ENCODE data around the gene FHDC1.

FHDC1 gene

GRCh38 chr4:152940461-152940860 lies 4.3 kb downstream of the FHDC1 start:
- DNase-seq (ENCODE audit: low read depth), result no peak
- TF ChIP-seq, protein P1, sequence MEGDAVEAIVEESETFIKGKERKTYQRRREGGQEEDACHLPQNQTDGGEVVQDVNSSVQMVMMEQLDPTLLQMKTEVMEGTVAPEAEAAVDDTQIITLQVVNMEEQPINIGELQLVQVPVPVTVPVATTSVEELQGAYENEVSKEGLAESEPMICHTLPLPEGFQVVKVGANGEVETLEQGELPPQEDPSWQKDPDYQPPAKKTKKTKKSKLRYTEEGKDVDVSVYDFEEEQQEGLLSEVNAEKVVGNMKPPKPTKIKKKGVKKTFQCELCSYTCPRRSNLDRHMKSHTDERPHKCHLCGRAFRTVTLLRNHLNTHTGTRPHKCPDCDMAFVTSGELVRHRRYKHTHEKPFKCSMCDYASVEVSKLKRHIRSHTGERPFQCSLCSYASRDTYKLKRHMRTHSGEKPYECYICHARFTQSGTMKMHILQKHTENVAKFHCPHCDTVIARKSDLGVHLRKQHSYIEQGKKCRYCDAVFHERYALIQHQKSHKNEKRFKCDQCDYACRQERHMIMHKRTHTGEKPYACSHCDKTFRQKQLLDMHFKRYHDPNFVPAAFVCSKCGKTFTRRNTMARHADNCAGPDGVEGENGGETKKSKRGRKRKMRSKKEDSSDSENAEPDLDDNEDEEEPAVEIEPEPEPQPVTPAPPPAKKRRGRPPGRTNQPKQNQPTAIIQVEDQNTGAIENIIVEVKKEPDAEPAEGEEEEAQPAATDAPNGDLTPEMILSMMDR (IDR thresholded peaks at IDR 0.05; ENCODE audit: control insufficient read depth, insufficient read depth, low read depth, low read length, missing control alignments), result no peak
- no peak overlapping the region for H3K4me3 ChIP-seq (ENCODE audit: control insufficient read depth, low read depth, low read length)

GRCh38 chr4:152941411-152941810 lies 5.3 kb downstream of the FHDC1 start:
- DNase-seq (ENCODE audit: low read depth), result no peak
- TF ChIP-seq, protein P1 (IDR thresholded peaks at IDR 0.05; ENCODE audit: control insufficient read depth, insufficient read depth, low read depth, low read length, missing control alignments), result no peak
- no peak overlapping the region for H3K4me3 ChIP-seq (ENCODE audit: control insufficient read depth, low read depth, low read length)

DNA sequence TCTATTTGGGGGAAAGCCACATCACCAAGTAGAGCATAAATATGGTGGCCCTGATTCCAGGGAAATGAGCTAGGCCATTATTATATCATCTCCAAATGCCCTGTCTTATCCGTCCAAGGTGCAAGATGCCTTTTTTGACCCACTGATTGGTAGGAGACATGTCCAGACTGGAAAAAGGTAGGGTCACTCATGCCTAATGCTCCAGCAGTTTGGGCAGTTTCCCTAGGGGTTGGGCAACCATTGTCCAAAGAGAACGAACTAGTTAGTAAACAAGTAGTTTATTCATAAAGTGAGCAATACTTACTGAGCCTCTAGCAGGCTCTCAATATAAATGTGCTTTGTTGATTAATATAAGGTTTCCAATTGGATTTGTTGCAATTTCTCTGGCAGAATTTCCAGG lies 6.2 kb downstream of the FHDC1 start:
- DNase-seq (ENCODE audit: low read depth), result no peak
- no peak overlapping the region for H3K4me3 ChIP-seq (ENCODE audit: control insufficient read depth, low read depth, low read length)
- TF ChIP-seq, protein P1 (IDR thresholded peaks at IDR 0.05; ENCODE audit: control insufficient read depth, insufficient read depth, low read depth, low read length, missing control alignments), result no peak

DNA sequence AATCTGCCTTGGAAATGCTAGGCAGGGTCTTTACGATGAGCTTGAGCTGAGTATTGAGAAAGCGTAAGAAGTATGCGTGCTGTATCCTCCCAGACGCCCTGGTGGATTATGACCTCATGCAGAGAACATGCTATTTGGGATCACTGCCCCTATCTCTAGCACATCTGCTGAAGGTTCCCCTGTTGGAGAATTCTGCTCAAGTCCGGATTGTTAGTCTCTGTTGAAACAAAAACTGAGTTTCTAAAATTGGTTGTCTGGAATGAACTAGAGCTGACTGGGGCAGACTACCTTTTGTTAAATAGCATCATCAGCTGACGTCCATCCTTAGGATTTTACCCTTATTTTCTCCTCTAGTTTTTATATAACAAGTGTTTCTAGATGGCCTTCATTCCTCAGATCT lies 7.5 kb downstream of the FHDC1 start:
- DNase-seq (ENCODE audit: low read depth), result peak; percentile 39
- H3K4me3 ChIP-seq (ENCODE audit: control insufficient read depth, low read depth, low read length), result no peak overlapping the region
- TF ChIP-seq, protein P1 (IDR thresholded peaks at IDR 0.05; ENCODE audit: control insufficient read depth, insufficient read depth, low read depth, low read length, missing control alignments), result no peak

DNA sequence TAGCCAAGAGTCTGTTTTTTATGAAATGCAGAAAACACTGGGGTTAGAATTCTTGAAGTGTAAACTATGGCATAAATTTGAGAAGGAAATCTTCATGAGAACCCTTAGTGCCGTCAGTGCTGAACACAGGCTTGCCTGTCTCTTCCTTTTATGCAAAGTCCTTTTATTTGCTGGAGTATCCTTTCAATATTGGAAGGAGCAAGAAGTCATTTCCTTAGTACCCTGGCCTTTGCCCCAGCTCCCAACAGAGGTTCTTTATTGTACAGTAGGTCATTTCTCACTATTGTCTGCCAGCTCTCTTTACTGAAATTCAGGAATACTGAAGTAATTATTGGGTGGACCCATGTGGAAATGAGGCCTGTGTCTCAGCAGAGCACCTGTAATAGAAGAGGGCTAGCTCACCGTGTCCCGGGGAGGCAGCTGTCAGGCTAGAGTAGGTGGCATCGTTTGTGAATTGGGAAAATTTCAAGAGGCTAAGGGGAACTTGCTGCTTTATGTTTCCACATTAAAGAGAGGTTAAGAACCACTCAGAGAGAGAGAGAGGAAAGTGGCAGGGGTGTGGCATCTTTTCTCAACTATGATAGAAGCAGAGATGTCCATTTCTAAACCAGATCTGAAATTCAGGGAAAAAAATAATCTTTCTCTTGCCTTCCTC lies 8.7 kb downstream of the FHDC1 start:
- no peak overlapping the region for H3K4me3 ChIP-seq (ENCODE audit: control insufficient read depth, low read depth, low read length)
- DNase-seq (ENCODE audit: low read depth), result no peak
- TF ChIP-seq, protein P1 (IDR thresholded peaks at IDR 0.05; ENCODE audit: control insufficient read depth, insufficient read depth, low read depth, low read length, missing control alignments), result no peak

- DNase-seq (ENCODE audit: low read depth), result no peak
- TF ChIP-seq, protein P1 (IDR thresholded peaks at IDR 0.05; ENCODE audit: control insufficient read depth, insufficient read depth, low read depth, low read length, missing control alignments), result no peak
- no peak overlapping the region for H3K4me3 ChIP-seq (ENCODE audit: control insufficient read depth, low read depth, low read length)
These were observed 9.5 kb downstream of the FHDC1 start for GRCh38 chr4:152945639-152946038.

Measured in AG09309 (cell line).